ENCODE results near the gene ZFYVE9. TPM values are rescaled to one million over a fixed set of nuclear protein-coding genes. Genes with fewer than 3 reads are reported as not detected.

Gene ZFYVE9
- total and polyA plus RNA-seq, 9 of the 15 experiments (the other 6 are each of a cell fraction or from before 2014, with no cell fraction given): 0.52 to 14.4 (median 8.9) TPM

DNA sequence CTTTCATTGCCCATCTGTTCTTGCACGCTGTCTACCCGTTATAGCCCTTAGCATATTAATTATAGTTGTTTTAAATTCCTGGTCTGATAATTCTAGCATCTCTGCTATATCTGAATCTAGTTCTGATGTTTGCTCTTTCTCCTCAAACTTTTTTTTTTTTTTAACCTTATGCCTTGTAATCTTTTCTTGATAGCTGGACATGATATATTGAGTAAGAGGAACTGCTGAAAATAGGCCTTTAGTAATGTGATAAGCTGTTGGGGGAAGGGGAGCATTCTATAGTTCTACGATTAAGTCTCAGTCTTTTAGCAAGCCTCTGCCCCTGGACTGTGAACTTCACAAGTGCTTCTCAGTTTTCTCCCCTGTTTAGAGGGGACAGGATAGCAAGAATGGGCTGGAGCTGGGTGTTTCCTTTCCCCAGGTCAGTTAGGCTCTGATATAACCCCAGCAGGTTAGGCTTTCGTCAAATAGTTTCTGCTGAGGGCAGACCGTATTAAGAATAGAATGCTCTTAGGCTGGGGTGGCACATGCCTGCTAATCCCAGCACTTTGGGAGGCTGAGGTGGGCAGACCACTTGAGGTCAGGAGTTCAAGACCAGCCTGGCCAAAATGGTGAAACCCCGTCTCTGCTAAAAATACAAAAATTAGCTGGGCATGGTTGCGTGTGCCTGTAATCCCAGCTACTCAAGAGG, 62.2 kb downstream of the ZFYVE9 start (continued):
- no peak for TF ChIP-seq ETV6 (IDR thresholded peaks at IDR 0.05; ENCODE audit: borderline replicate concordance in 1 of 2, low read depth in 2 of 2, low read length in 1 of 2)
- TF ChIP-seq ETV6 (CRISPR knock-in tag; IDR thresholded peaks at IDR 0.05; ENCODE audit: borderline replicate concordance): no peak
- TF ChIP-seq POU5F1 (IDR thresholded peaks at IDR 0.05; ENCODE audit: borderline replicate concordance, low read depth, low read length, partially characterized antibody): no peak
- TF ChIP-seq FOXA3 (CRISPR knock-in tag; conservative IDR thresholded peaks at IDR 0.05 in 1 of 2, IDR thresholded peaks at IDR 0.05 in 1 of 2): no peak
- no peak for TF ChIP-seq ZNF165 (CRISPR knock-in tag; IDR thresholded peaks at IDR 0.05; ENCODE audit: borderline replicate concordance)
- TF ChIP-seq ZKSCAN1 (IDR thresholded peaks at IDR 0.05; ENCODE audit: low read depth, low read length): no peak
- no peak for TF ChIP-seq SAFB (IDR thresholded peaks at IDR 0.05; ENCODE audit: borderline replicate concordance, low read depth, low read length)
- TF ChIP-seq HLTF (IDR thresholded peaks at IDR 0.05): no peak; the same call in 1 of the 2 replicates
- TF ChIP-seq L3MBTL2 (IDR thresholded peaks at IDR 0.05): no peak
- TF ChIP-seq, protein P1, sequence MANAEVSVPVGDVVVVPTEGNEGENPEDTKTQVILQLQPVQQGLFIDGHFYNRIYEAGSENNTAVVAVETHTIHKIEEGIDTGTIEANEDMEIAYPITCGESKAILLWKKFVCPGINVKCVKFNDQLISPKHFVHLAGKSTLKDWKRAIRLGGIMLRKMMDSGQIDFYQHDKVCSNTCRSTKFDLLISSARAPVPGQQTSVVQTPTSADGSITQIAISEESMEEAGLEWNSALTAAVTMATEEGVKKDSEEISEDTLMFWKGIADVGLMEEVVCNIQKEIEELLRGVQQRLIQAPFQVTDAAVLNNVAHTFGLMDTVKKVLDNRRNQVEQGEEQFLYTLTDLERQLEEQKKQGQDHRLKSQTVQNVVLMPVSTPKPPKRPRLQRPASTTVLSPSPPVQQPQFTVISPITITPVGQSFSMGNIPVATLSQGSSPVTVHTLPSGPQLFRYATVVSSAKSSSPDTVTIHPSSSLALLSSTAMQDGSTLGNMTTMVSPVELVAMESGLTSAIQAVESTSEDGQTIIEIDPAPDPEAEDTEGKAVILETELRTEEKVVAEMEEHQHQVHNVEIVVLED (CRISPR knock-in tag; IDR thresholded peaks at IDR 0.05): no peak
- no peak for TF ChIP-seq BHLHE40 (IDR thresholded peaks at IDR 0.05; ENCODE audit: low read length)
- TF ChIP-seq ZNF75A (CRISPR knock-in tag; IDR thresholded peaks at IDR 0.05): no peak
- TF ChIP-seq HEY1 (CRISPR knock-in tag; IDR thresholded peaks at IDR 0.05; ENCODE audit: borderline replicate concordance): no peak
- TF ChIP-seq, protein P2, sequence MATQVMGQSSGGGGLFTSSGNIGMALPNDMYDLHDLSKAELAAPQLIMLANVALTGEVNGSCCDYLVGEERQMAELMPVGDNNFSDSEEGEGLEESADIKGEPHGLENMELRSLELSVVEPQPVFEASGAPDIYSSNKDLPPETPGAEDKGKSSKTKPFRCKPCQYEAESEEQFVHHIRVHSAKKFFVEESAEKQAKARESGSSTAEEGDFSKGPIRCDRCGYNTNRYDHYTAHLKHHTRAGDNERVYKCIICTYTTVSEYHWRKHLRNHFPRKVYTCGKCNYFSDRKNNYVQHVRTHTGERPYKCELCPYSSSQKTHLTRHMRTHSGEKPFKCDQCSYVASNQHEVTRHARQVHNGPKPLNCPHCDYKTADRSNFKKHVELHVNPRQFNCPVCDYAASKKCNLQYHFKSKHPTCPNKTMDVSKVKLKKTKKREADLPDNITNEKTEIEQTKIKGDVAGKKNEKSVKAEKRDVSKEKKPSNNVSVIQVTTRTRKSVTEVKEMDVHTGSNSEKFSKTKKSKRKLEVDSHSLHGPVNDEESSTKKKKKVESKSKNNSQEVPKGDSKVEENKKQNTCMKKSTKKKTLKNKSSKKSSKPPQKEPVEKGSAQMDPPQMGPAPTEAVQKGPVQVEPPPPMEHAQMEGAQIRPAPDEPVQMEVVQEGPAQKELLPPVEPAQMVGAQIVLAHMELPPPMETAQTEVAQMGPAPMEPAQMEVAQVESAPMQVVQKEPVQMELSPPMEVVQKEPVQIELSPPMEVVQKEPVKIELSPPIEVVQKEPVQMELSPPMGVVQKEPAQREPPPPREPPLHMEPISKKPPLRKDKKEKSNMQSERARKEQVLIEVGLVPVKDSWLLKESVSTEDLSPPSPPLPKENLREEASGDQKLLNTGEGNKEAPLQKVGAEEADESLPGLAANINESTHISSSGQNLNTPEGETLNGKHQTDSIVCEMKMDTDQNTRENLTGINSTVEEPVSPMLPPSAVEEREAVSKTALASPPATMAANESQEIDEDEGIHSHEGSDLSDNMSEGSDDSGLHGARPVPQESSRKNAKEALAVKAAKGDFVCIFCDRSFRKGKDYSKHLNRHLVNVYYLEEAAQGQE (IDR thresholded peaks at IDR 0.05; ENCODE audit: borderline replicate concordance): no peak
- TF ChIP-seq, protein P2 (CRISPR knock-in tag; IDR thresholded peaks at IDR 0.05; ENCODE audit: low read depth): no peak
- TF ChIP-seq, protein P3, sequence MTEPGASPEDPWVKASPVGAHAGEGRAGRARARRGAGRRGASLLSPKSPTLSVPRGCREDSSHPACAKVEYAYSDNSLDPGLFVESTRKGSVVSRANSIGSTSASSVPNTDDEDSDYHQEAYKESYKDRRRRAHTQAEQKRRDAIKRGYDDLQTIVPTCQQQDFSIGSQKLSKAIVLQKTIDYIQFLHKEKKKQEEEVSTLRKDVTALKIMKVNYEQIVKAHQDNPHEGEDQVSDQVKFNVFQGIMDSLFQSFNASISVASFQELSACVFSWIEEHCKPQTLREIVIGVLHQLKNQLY (CRISPR knock-in tag; conservative IDR thresholded peaks at IDR 0.05): no peak
- peak; percentile 52 for TF ChIP-seq TAL1 (IDR thresholded peaks at IDR 0.05)
- TF ChIP-seq ETV1 (tag; conservative IDR thresholded peaks at IDR 0.05; ENCODE audit: low read depth): no peak; the same call in 1 of the 2 replicates
- TF ChIP-seq PHTF2 (CRISPR knock-in tag; IDR thresholded peaks at IDR 0.05): no peak

Measured in K562 (cell line).